VCaP (cell line): Measurements from ENCODE around the gene NEK1.

ENCODE experiments used
- H3K27ac ChIP-seq: fragments of 450-650 bp; 2 replicates; pipeline ENCODE4 v1.5.1; 2017
- CTCF ChIP-seq: fragments of 450-650 bp; conservative IDR thresholded peaks from 2 replicates; pipeline ENCODE4 v1.5.1; 2017; ENCODE audit warnings: mild to moderate bottlenecking, moderate library complexity

The NEK1 gene

GRCh38 chr4:169604903-169605331 lies 7.5 kb downstream of the NEK1 start:
- no peak for TF ChIP-seq CTCF

DNA sequence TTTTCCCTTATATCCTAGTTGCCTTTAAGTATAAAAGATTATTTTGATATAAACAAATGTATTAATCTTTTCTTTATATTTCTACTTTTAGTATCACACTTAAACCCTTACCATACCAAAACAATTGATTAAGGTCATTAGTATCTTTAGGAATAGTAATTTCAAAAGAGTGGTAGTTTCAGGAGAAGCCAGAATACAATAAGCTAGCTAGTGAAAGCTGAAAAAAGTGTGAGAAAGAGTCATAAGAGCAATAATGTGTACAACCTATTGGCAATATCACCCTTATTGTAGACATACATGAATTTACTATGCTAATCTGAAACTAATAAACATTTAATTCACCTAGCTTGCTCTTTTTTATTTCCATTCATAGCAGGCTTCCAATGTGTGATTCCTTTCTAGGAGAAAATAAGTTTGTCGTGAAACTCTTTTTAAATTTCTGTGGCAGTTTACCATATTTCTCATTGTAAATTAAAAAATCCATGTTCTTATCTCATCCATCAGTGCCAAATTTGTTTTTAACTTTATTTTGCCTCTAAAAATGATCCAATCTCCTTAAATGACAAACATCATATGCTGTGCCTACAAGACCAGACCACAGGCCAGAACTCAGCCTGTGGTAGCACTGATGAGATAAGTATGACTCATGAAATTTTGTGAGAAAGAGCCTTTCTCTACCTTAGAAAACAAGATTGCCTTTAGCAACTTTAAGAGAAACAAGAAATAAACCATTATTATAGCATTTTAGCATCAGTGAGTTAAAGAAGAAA lies 8.1 kb downstream of the NEK1 start:
- H3K27ac ChIP-seq: no peak overlapping the region
- no peak for TF ChIP-seq CTCF

More at GRCh38 chr4:169604903-169605331, 7.5 kb downstream of the NEK1 start:
- no peak overlapping the region for H3K27ac ChIP-seq

- TF ChIP-seq CTCF: no peak
- H3K27ac ChIP-seq: no peak overlapping the region
Measured at GRCh38 chr4:169603312-169603711, 9.1 kb downstream of the NEK1 start.

- no peak overlapping the region for H3K27ac ChIP-seq
- TF ChIP-seq CTCF: no peak
Measured at GRCh38 chr4:169601016-169601771, 11.2 kb downstream of the NEK1 start.

DNA sequence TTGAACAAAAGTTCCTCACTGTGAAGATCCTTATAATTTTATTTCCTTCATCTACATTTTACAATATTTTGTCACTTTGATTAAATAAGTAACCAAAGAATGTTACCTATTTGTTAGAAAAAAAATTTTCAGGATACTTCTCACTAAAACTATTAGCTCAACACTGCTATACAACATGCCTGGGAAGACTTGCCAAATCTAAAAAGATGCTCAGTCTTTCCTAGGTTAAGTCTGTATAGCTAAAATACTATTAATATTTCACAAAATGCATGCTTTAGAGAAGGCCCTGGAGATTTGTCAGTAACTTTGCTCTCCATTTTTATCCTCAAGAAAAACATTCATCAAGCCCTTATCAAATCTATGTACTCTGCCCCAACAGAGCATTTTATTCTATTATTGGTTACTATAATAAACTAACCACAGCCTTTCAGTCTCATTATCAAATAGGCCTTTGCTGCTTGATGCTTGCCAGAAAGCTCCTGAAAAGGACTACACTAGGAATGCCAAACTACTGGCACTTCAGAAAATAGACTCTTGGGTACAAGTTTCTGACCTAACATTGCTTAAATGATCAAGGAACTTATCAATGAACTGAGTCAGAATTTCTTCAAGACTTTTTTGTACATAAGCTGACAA lies 17.7 kb downstream of the NEK1 start:
- TF ChIP-seq CTCF: no peak
- H3K27ac ChIP-seq: no peak overlapping the region

GRCh38 chr4:169593050-169593560 lies 19.3 kb downstream of the NEK1 start:
- no peak for TF ChIP-seq CTCF
- peak overlapping the region; percentile 28; the same call in 1 of the 2 replicates for H3K27ac ChIP-seq

- H3K27ac ChIP-seq: no peak overlapping the region
- TF ChIP-seq CTCF: no peak
Measured at GRCh38 chr4:169583563-169583962, 28.8 kb downstream of the NEK1 start.
